Naive thymus-derived CD8-positive, alpha-beta T cell (primary cell): ENCODE results near the gene ZNF366. TPM values are rescaled to one million over a fixed set of nuclear protein-coding genes. Genes with fewer than 3 reads are reported as not detected.

Source experiments
- ATAC-seq, 2 donors: fragments of 150-1000 bp; cut with Tn5 transposase in 1 of 2; sonication (Bioruptor Pico), chemical (Tn5 transposase) in 1 of 2; 1 replicate in 1 of 2; 2 replicates in 1 of 2; pipeline ENCODE4 v1.10.0; 2021; ENCODE audit warnings: mild to moderate bottlenecking in 2 of 2, moderate library complexity in 2 of 2
- POLR2A ChIA-PET: fragments of 350-600 bp; sonication (Branson Sonifier 250); formaldehyde crosslinking; loops from one replicate; lab custom pipeline; 2021; ENCODE audit warnings: antibody characterized with exemption; lab: Charles Lee
- DNase-seq, 10 donors: peaks; one replicate each; pipeline versions ENCODE4 v3.0.0 to v3.0.0-alpha.2; 2020 to 2022
- H3K27ac Mint-ChIP-seq, 10 donors: one replicate each; pipeline ENCODE4 v1.8.0; 2020 to 2022; ENCODE audit warnings: mild to moderate bottlenecking in 10 of 10, mixed read lengths in 10 of 10, moderate library complexity in 4 of 10, inconsistent platforms in 1 of 10
- H3K27me3 Mint-ChIP-seq, 5 donors: one replicate each; pipeline ENCODE4 v1.8.0; 2021 to 2022; ENCODE audit warnings: mixed read lengths in 5 of 5
- H3K36me3 Mint-ChIP-seq, 3 donors: one replicate each; pipeline ENCODE4 v1.8.0; 2020 to 2022; ENCODE audit warnings: mixed read lengths in 3 of 3, mild to moderate bottlenecking in 2 of 3, inconsistent platforms in 1 of 3
- H3K4me1 Mint-ChIP-seq, 4 donors: one replicate each; pipeline ENCODE4 v1.8.0; 2021 to 2022; ENCODE audit warnings: mixed read lengths in 4 of 4
- H3K4me3 Mint-ChIP-seq, 10 donors: one replicate each; pipeline ENCODE4 v1.8.0; 2020 to 2022; ENCODE audit warnings: mild to moderate bottlenecking in 10 of 10, mixed read lengths in 10 of 10, moderate library complexity in 6 of 10, inconsistent platforms in 1 of 10
- H3K9me3 Mint-ChIP-seq, 9 donors: one replicate each; pipeline ENCODE4 v1.8.0; 2020 to 2022; ENCODE audit warnings: mixed read lengths in 9 of 9, mild to moderate bottlenecking in 3 of 9, inconsistent platforms in 1 of 9, moderate library complexity in 1 of 9
- polyA plus RNA-seq, 3 donors: library from polyadenylated mRNA; unstranded; fragments of 300-500 nt; fragmentation: Illumina TruSeq; gene quantifications; one replicate each; pipeline ENCODE4 v1.2.3, GENCODE V29; 2021
- total RNA-seq, 8 experiments: library from RNA in 2 of 8; stranded (reverse) in 2 of 8; gene quantifications; one replicate each; pipeline ENCODE4 v1.2.3 and lab custom pipeline; 2021 to 2026

Gene ZNF366
- total and polyA plus RNA-seq, 5 experiments from 2014 or later = not detected

- Mint-ChIP-seq H3K27ac (no peak overlapping the region), H3K9me3 (peaks cover 0 to 12% (median 1%) of the 10 kb centered on the region in 9 donors), H3K36me3 (peaks cover 0 to 3% (median 0%) of the 10 kb centered on the region in 3 donors), H3K4me3 (no peak overlapping the region), H3K4me1 (peaks cover 2 to 8% (median 5%) of the 10 kb centered on the region in 4 donors), H3K27me3 (peaks cover 7 to 14% (median 9%) of the 10 kb centered on the region in 5 donors)
- DNase-seq = no peak
- POLR2A ChIA-PET = no interaction called here
- no peak for ATAC-seq
Measured at GRCh38 chr5:72515211-72515610, 8.0 kb upstream of the ZNF366 start.

- no peak overlapping the region for H3K4me3 Mint-ChIP-seq
- ATAC-seq = no peak
Measured at GRCh38 chr5:72512593-72512860, 5.3 kb upstream of the ZNF366 start.

GRCh38 chr5:72511774-72512592, 4.8 kb upstream of the ZNF366 start:
- no peak overlapping the region for H3K4me3 Mint-ChIP-seq
- POLR2A ChIA-PET = no interaction called here
- H3K4me1 Mint-ChIP-seq = peaks cover 0 to 16% (median 1%) of the 10 kb centered on the region in 4 donors
- ATAC-seq = no peak
- no peak overlapping the region for H3K27ac Mint-ChIP-seq
- no peak for DNase-seq
- H3K9me3 Mint-ChIP-seq = no peaks in the 10 kb centered on the region
- H3K27me3 Mint-ChIP-seq = peaks cover 7 to 34% (median 22%) of the 10 kb centered on the region in 5 donors
- no peaks in the 10 kb centered on the region for H3K36me3 Mint-ChIP-seq

More at GRCh38 chr5:72512593-72512860, 5.3 kb upstream of the ZNF366 start:
- Mint-ChIP-seq H3K27ac (no peak overlapping the region), H3K9me3 (no peaks in the 10 kb centered on the region), H3K4me1 (peaks cover 0 to 11% (median 1%) of the 10 kb centered on the region in 4 donors), H3K27me3 (peaks cover 7 to 31% (median 19%) of the 10 kb centered on the region in 5 donors), H3K36me3 (no peaks in the 10 kb centered on the region)
- DNase-seq = no peak
- POLR2A ChIA-PET = no interaction called here

GRCh38 chr5:72511366-72511765, 4.2 kb upstream of the ZNF366 start:
- no peak overlapping the region for H3K27ac Mint-ChIP-seq
- POLR2A ChIA-PET = no interaction called here
- ATAC-seq (no peak), DNase-seq (no peak)
- no peaks in the 10 kb centered on the region for H3K36me3 Mint-ChIP-seq
- H3K27me3 Mint-ChIP-seq = peaks cover 10 to 40% (median 23%) of the 10 kb centered on the region in 5 donors
- H3K4me3 Mint-ChIP-seq = no peak overlapping the region
- no peaks in the 10 kb centered on the region for H3K9me3 Mint-ChIP-seq
- peaks cover 0 to 19% (median 1%) of the 10 kb centered on the region in 4 donors for H3K4me1 Mint-ChIP-seq

- POLR2A ChIA-PET = no interaction called here
- H3K4me3 Mint-ChIP-seq = no peak overlapping the region
- ATAC-seq (no peak), DNase-seq (no peak)
- no peaks in the 10 kb centered on the region for H3K9me3 Mint-ChIP-seq
- H3K27me3 Mint-ChIP-seq = peaks cover 10 to 43% (median 23%) of the 10 kb centered on the region in 5 donors
- peaks cover 0 to 21% (median 1%) of the 10 kb centered on the region in 4 donors for H3K4me1 Mint-ChIP-seq
- no peaks in the 10 kb centered on the region for H3K36me3 Mint-ChIP-seq
- H3K27ac Mint-ChIP-seq = no peak overlapping the region
Measured at GRCh38 chr5:72510610-72511181, 3.5 kb upstream of the ZNF366 start.

GRCh38 chr5:72509401-72509800, 2.2 kb upstream of the ZNF366 start:
- Mint-ChIP-seq H3K4me3 (no peak overlapping the region), H3K4me1 (peaks cover 0 to 21% (median 1%) of the 10 kb centered on the region in 4 donors), H3K27ac (no peak overlapping the region), H3K36me3 (no peaks in the 10 kb centered on the region), H3K27me3 (peaks cover 6 to 43% (median 23%) of the 10 kb centered on the region in 5 donors), H3K9me3 (no peaks in the 10 kb centered on the region)
- DNase-seq (no peak), ATAC-seq (no peak)
- POLR2A ChIA-PET = no interaction called here

GRCh38 chr5:72508241-72509170, 1.3 kb upstream of the ZNF366 start:
- Mint-ChIP-seq H3K27me3 (peaks cover 6 to 43% (median 23%) of the 10 kb centered on the region in 5 donors), H3K4me1 (peaks cover 0 to 21% (median 1%) of the 10 kb centered on the region in 4 donors), H3K9me3 (no peaks in the 10 kb centered on the region), H3K36me3 (no peaks in the 10 kb centered on the region), H3K4me3 (no peak overlapping the region), H3K27ac (peak overlapping the region in 1 of 10 donors; percentile 58)
- POLR2A ChIA-PET = no interaction called here
- DNase-seq (no peak), ATAC-seq (no peak)

GRCh38 chr5:72507907-72508238, 663 bp upstream of the ZNF366 start:
- DNase-seq = no peak
- Mint-ChIP-seq H3K4me3 (no peak overlapping the region), H3K9me3 (no peaks in the 10 kb centered on the region), H3K27me3 (peaks cover 6 to 43% (median 23%) of the 10 kb centered on the region in 5 donors), H3K4me1 (peaks cover 0 to 21% (median 1%) of the 10 kb centered on the region in 4 donors), H3K27ac (no peak overlapping the region), H3K36me3 (no peaks in the 10 kb centered on the region)
- POLR2A ChIA-PET = no interaction called here
- ATAC-seq = no peak

GRCh38 chr5:72506158-72506549, 1.1 kb downstream of the ZNF366 start:
- POLR2A ChIA-PET = no interaction called here
- DNase-seq (no peak), ATAC-seq (no peak)
- Mint-ChIP-seq H3K27ac (no peak overlapping the region), H3K4me3 (no peak overlapping the region), H3K9me3 (no peaks in the 10 kb centered on the region), H3K4me1 (peaks cover 0 to 21% (median 0%) of the 10 kb centered on the region in 4 donors), H3K27me3 (peaks cover 3 to 30% (median 14%) of the 10 kb centered on the region in 5 donors), H3K36me3 (no peaks in the 10 kb centered on the region)

- DNase-seq (no peak), ATAC-seq (no peak)
- Mint-ChIP-seq H3K9me3 (no peaks in the 10 kb centered on the region), H3K4me1 (peaks cover 0 to 21% (median 0%) of the 10 kb centered on the region in 4 donors), H3K4me3 (no peak overlapping the region), H3K36me3 (no peaks in the 10 kb centered on the region), H3K27ac (no peak overlapping the region), H3K27me3 (peaks cover 3 to 30% (median 14%) of the 10 kb centered on the region in 5 donors)
- POLR2A ChIA-PET = no interaction called here
Measured at GRCh38 chr5:72505539-72506157, 1.6 kb downstream of the ZNF366 start.

GRCh38 chr5:72505016-72505415, 2.2 kb downstream of the ZNF366 start:
- Mint-ChIP-seq H3K27ac (no peak overlapping the region), H3K4me1 (peaks cover 0 to 21% (median 0%) of the 10 kb centered on the region in 4 donors), H3K9me3 (no peaks in the 10 kb centered on the region), H3K27me3 (peaks cover 3 to 34% (median 17%) of the 10 kb centered on the region in 5 donors), H3K36me3 (no peaks in the 10 kb centered on the region), H3K4me3 (no peak overlapping the region)
- ATAC-seq = no peak
- POLR2A ChIA-PET = no interaction called here
- DNase-seq = no peak

GRCh38 chr5:72503888-72504491, 3.2 kb downstream of the ZNF366 start:
- H3K4me1 Mint-ChIP-seq = peaks cover 0 to 21% (median 0%) of the 10 kb centered on the region in 4 donors
- H3K4me3 Mint-ChIP-seq = no peak overlapping the region
- H3K27me3 Mint-ChIP-seq = peaks cover 3 to 36% (median 15%) of the 10 kb centered on the region in 5 donors
- H3K27ac Mint-ChIP-seq = no peak overlapping the region
- POLR2A ChIA-PET = no interaction called here
- H3K36me3 Mint-ChIP-seq = no peaks in the 10 kb centered on the region
- no peaks in the 10 kb centered on the region for H3K9me3 Mint-ChIP-seq
- no peak for DNase-seq
- ATAC-seq = no peak
